Heart left ventricle (tissue), 13 donors: ENCODE results near the gene IDE.

ENCODE experiments used
- CTCF ChIP-seq, 12 donors: fragments of 200-600 bp; sonication (generic) in 4 of 12; IDR thresholded peaks; one replicate each; pipeline versions ENCODE4 v1.5.0 to v1.8.0; 2018 to 2022; ENCODE audit warnings: antibody characterized with exemption in 12 of 12, mild to moderate bottlenecking in 5 of 12
- POLR2A ChIP-seq, 2 donors: fragments of 450-650 bp; IDR thresholded peaks; one replicate each; pipeline ENCODE4 v1.6.1; 2017; ENCODE audit warnings: antibody characterized with exemption in 2 of 2, mild to moderate bottlenecking in 2 of 2, moderate library complexity in 2 of 2
- donor health status: ischemic (EF 13 %, LVEDD 7.1; RV severe dilation, severe dysfunction).
- donor health status: DM: no; HTN: yes; CAD: no.
- donor health status: DM: no; HTN: no; CAD: no.
- donor health status: ischemic (EF 25% LVEDD 6.9; RV normal size, moderate dysfunction).
- donor health status: ischemic (EF 25% LVEDD 5.7; RV mildly dilated, moderate dysfunction).
- donor health status: ischemic (EF 35%, LVEDD 5.7; RV mildly dilated, moderate dysfunction).
- donor health status: nonischemic (EF 11% LVEDD 7.7; RV severe dilation, severe dysfunction).
- donor health status: DM: yes; HTN: yes; CAD: no.
- donor health status: PGD.
- donor health status: ischemic (EF 29% LVEDD 5.4; RV normal size, mild dysfunction).
- donor health status: nonischemic (EF 23%, LVEDD 6.1; RV moderate dilation, normal function).

GRCh38 chr10:92463582-92463981, 110.3 kb downstream of the IDE start:
- TF ChIP-seq CTCF (IDR thresholded peaks at IDR 0.05) (no peak), POLR2A (IDR thresholded peaks at IDR 0.05) (no peak)
